ENCODE data around the gene SPON1. TPM values are rescaled to one million over a fixed set of nuclear protein-coding genes. Genes with fewer than 3 reads are reported as not detected.
"Not testable (repeated sequence)": the region's sequence is repeated elsewhere in the genome, so short reads cannot be mapped to it uniquely, and the experiment has no call there.

Gene SPON1
- not detected for polyA plus RNA-seq (2012; ENCODE audit: insufficient read depth, insufficient read length)

GRCh38 chr11:13962562-13963168, at the start of gene SPON1:
TSS of gene SPON1 (plus strand) at chr11:13962723. CDS start at chr11:13962905, 182 bp downstream.
- no peak within 1 kb of the TSS for H3K4me3 ChIP-seq (ENCODE audit: low read length)
- DNase-seq (ENCODE audit: low read depth, low spot score) = no peak

- no peak overlapping the region for H3K4me3 ChIP-seq (ENCODE audit: low read length)
- no peak for DNase-seq (ENCODE audit: low read depth, low spot score)
Measured at GRCh38 chr11:13917264-13917663, 45.3 kb upstream of the SPON1 start.

GRCh38 chr11:13917904-13918303, 44.6 kb upstream of the SPON1 start:
- no peak for DNase-seq (ENCODE audit: low read depth, low spot score)
- no peak overlapping the region for H3K4me3 ChIP-seq (ENCODE audit: low read length)

- no peak for DNase-seq (ENCODE audit: low read depth, low spot score)
- H3K4me3 ChIP-seq (ENCODE audit: low read length) = no peak overlapping the region
Measured at GRCh38 chr11:13920756-13921155, 41.8 kb upstream of the SPON1 start.

GRCh38 chr11:13921545-13921944, 41.0 kb upstream of the SPON1 start:
- H3K4me3 ChIP-seq (ENCODE audit: low read length) = no peak overlapping the region
- no peak for DNase-seq (ENCODE audit: low read depth, low spot score)

DNA sequence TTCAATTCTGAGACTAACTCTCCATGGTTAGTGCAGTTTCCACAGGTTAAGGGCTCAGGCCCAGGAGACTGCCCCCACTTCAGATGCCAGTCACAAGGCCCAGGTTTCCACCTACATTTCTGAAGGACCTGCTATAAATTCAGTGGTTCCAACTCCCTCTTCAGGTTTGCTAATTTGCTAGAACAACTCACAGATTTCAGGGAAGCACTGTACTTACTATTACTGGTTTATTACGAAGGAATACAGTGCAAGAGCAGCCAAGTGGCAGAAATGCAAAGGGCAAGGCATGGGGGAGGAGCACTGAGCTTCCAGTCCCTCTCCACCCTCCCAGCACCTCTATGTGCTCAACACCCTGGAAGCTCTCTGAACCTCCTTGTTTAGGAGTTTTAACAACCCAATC, 39.3 kb upstream of the SPON1 start:
- H3K4me3 ChIP-seq (ENCODE audit: low read length) = no peak overlapping the region
- DNase-seq (ENCODE audit: low read depth, low spot score) = no peak

DNA sequence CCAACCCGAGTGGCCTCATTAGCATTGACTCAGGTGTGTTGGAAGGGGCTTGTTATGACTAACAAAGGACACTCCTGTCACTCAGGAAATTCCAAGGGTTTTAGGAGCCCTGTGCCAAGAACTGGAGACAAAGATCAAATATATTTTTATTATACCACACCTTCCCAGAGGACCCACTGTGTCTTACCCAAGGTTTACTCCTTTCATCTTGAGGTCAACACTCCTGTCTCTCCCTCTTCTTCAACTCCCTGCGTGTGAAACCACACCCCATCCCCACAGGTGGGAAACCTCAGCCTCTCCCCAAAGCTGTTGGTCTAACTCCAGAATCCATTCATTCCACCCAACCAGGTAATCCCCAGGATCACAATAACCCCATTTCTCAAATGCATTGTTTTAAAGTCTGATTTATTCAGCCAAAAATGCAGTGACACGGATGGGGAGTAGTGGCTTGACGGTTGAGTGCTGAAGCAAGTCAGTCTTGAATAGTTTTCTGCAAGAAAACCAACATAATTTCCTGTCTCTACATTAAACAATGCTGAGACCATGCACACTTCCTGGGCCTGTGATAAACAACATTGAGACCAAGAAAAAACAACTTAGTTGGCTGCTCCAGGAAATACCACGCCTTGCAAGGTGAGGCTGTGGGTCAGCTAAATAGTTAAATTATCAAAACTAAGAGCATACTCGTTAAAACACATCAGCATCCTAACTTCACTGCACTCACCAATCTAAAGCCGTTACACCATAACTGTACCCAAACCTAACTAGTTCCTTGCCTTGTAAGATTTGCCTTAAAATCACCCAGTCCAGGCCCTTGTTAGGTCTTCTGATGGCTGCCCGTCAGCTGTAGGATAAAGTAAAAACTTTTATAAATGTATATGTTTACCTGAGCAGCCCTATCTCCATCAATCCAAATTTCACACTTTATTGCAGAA, 38.5 kb upstream of the SPON1 start:
- no peak overlapping the region for H3K4me3 ChIP-seq (ENCODE audit: low read length)
- DNase-seq (ENCODE audit: low read depth, low spot score) = peak; percentile 78

- H3K4me3 ChIP-seq (ENCODE audit: low read length) = no peak overlapping the region
- no peak for DNase-seq (ENCODE audit: low read depth, low spot score)
Measured at GRCh38 chr11:13924801-13925327, 37.7 kb upstream of the SPON1 start.

- DNase-seq (ENCODE audit: low read depth, low spot score); H3K4me3 ChIP-seq (ENCODE audit: low read length): not testable (repeated sequence)
Measured at GRCh38 chr11:13926366-13926765, 36.2 kb upstream of the SPON1 start.

DNA sequence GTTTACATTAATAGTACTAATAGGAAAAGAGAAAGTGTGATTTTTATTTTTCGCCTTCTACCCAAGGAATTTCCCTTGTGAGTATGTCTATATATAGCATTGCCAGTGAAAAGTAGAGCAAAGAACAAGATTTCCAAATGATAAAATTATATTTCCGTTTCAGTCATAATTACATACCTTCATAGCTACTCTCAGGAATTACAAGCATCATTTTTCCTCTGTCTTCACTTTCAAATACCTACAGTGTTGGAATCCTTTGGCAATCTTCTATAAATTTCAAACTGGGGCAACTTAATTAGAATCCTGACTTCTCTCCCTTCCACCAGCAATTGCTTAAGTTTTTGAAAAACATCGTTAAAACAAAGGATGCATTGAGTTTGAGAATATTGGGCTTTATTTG, 35.5 kb upstream of the SPON1 start:
- DNase-seq (ENCODE audit: low read depth, low spot score) = no peak
- H3K4me3 ChIP-seq (ENCODE audit: low read length) = no peak overlapping the region

GRCh38 chr11:13927481-13927880, 35.0 kb upstream of the SPON1 start:
- no peak overlapping the region for H3K4me3 ChIP-seq (ENCODE audit: low read length)
- DNase-seq (ENCODE audit: low read depth, low spot score) = no peak

- DNase-seq (ENCODE audit: low read depth, low spot score) = no peak
Measured at GRCh38 chr11:13928566-13929251, 33.8 kb upstream of the SPON1 start.

DNA sequence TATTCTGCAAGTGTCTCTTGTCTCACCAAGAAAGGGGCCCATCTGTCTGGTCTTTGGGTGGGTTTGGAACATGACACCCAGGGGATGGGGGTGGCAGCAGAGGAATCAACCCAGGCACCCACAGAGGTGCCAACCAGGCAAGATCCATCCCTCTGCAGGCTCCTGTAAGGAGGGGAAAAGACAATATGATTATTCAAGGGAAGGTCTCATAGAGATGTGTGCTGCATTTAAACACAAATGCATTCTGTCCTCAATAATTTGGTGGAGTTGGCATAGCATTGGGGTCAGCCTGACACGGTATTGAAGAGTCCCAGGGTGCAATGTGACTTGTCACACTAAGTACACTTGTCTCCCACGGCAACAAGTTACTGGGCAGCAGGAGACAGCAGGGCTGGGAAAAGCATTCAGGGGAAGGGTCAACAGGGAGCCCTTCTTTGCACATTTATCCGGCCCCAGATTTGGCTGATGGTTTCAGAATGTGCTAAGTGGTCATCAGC, 33.1 kb upstream of the SPON1 start:
- H3K4me3 ChIP-seq (ENCODE audit: low read length) = no peak overlapping the region
- no peak for DNase-seq (ENCODE audit: low read depth, low spot score)

More at GRCh38 chr11:13928566-13929251, 33.8 kb upstream of the SPON1 start:
- no peak overlapping the region for H3K4me3 ChIP-seq (ENCODE audit: low read length)

- no peak overlapping the region for H3K4me3 ChIP-seq (ENCODE audit: low read length)
- DNase-seq (ENCODE audit: low read depth, low spot score) = no peak
Measured at GRCh38 chr11:13931356-13931755, 31.2 kb upstream of the SPON1 start.

DNA sequence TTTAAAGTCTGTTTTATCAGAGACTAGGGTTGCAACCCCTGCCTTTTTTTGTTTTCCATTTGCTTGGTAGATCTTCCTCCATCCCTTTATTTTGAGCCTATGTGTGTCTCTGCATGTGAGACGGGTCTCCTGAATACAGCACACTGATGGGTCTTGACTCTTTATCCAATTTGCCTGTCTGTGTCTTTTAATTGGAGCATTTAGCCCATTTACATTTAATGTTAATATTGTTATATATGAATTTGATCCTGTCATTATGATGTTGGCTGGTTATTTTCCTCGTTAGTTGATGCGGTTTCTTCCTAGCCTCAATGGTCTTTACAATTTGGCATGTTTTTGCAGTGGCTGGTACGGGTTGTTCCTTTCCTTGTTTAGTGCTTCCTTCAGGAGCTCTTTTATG, 25.4 kb upstream of the SPON1 start:
- H3K4me3 ChIP-seq (ENCODE audit: low read length); DNase-seq (ENCODE audit: low read depth, low spot score): not testable (repeated sequence)

- DNase-seq (ENCODE audit: low read depth, low spot score) = peak; percentile 45
- H3K4me3 ChIP-seq (ENCODE audit: low read length) = not testable (repeated sequence)
Measured at GRCh38 chr11:13938829-13939228, 23.7 kb upstream of the SPON1 start.

GRCh38 chr11:13939961-13940906, 22.3 kb upstream of the SPON1 start:
- peak; percentile 95 for DNase-seq (ENCODE audit: low read depth, low spot score)

DNA sequence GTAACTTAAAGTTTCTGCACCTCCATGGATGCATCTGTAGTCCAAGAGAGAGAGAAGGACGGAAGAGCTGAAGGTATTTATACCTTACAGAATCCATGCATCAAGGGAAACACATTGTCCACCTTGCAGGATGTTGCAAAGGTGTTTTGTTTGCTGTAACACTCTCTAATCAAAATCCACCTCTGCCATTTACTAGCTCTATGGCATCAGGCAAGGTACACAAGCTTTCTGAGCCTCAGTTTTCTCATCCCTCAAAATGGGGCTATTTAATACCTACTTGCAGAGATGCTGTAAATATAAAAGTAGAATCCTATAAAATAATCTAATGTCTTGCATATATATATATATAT, 21.6 kb upstream of the SPON1 start:
- H3K4me3 ChIP-seq (ENCODE audit: low read length) = no peak overlapping the region
- DNase-seq (ENCODE audit: low read depth, low spot score) = no peak

More at GRCh38 chr11:13939961-13940906, 22.3 kb upstream of the SPON1 start:
- no peak overlapping the region for H3K4me3 ChIP-seq (ENCODE audit: low read length)

Data from Jurkat, Clone E6-1 (cell line).